G401 (cell line): ENCODE data around the gene IFNB1. TPM values are rescaled to one million over a fixed set of nuclear protein-coding genes. Genes with fewer than 3 reads are reported as not detected.

Experiments
- DNase-seq: peaks from one replicate; pipeline ENCODE4 v3.0.0-alpha.2; 2015; ENCODE audit warnings: low spot score
- in situ Hi-C: cut with HindIII; loops from 2 replicates; pipeline ENCODE4 v1.10.0; 2016; ENCODE audit warnings: low sequenced_read_pairs, mixed read lengths
- total RNA-seq: library from RNA; depleted of rRNA; stranded (reverse); fragments of >200 nt; shearing (Covaris generic); gene quantifications from 2 replicates; pipeline ENCODE4 v1.2.3, GENCODE V29; 2014

The IFNB1 gene
- total RNA-seq, 1 experiment from 2014 or later: not detected

DNA sequence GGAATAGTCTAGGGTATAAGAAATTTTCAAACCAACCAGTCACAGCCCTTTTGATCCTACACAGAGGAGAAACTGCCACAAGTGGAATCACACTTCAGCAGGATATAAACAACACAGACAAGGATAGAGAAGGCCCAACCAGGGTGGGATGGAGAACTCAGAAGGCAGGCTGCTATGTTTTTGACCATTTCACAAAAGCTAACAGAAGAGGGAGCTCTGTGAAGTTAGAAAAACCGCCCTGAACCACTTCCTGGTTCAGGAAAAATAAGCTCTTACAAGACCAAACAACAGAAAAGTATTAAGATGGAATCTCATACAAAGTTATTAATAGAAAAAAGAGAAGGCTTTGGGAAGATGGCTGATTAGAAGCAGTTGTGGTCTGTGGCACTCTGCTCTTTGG is 960 bp upstream of the IFNB1 start:
- in situ Hi-C loops: no loop called here
- no peak for DNase-seq

DNA sequence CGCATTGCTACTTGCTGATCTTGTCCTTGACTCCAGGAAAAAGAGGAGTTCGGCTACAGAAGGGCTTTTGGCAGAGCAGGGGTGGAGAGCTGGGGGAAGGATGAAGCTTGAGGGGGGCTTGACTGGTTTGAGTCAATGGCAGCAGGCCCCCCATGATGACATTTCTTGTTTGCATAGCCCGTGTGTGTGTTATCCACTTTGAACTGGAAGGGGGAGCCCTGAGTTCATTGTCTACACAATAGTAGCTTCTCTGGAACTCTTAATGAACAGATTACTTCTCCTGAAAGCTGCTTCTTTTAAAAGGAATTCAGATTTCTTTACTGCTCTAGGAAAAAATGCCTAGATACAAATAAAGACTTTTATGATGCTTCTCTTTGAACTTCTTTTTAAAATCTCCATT is 2.3 kb downstream of the IFNB1 start:
- in situ Hi-C loops: no loop called here

DNA sequence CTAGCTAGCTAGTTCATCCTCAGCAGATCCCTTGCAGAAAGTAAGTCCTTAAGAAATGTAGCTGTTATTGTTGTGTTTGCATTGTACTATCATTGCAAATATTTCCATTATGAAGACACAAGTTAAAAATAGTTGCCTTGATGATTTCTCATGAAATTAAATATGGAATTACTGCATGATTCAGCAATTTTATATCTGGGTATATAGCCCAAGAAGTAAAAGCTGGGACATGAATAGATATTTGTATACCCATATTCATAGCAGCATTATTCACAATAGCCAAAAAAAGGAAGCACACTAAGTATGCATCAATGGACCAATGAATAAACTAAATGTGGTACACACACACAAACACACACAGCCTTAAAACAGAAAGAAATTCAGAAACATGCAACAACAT is 6.8 kb downstream of the IFNB1 start:
- DNase-seq: no peak
- in situ Hi-C loops: no loop called here

More for the DNA sequence above, 2.3 kb downstream of the IFNB1 start:
- DNase-seq: no peak

DNA sequence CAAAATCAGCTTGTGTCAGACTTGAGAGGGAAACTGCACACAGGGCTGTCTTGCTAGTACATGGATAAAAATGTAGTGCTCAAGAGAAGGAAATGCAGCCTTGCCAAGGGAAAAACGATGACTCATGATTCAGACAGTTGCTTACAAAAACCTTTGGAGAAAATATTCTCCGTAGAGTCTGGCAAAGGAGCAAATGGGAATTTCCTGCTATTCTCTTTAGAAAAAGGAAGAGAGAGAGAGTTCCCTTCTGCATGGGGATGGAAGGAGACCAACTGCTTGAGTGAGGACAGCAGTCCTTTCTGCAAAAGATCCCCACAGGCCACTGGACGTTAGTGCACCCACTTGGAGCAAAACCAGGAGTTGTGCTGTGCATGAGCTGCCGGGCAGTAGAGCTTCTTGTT is 7.6 kb downstream of the IFNB1 start:
- in situ Hi-C loops: no loop called here
- peak; percentile 67 for DNase-seq

DNA sequence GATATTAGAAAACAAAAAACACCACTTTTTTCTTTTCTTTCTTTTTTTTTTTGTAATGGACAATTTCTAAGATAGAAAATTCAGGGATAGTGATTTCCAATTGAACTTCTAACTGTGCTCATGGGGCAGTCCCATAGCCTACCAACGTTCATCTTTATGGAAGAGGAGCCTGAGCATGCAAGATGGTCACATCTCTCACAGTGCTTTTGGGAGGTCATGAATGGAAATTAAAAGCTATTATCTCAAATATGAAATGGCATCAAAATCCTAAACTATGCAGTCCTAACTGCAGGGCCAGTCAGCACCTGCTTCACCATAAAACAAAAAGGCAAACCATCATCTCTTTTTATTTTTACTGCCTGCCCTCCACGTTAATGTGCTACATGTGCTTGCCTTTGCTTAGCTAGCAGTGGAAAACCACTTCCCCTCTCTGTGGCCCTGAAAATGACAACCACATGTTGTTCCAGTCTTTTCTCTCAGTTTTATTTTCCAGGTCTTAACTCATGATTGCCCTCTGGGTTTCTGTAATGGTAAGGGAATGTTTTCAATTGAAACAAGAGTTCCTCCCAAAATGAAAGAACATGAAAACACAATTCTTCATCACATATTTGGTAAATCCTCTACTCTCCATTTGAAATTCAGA is 16.7 kb downstream of the IFNB1 start:
- in situ Hi-C loops: no loop called here
- no peak for DNase-seq

DNA sequence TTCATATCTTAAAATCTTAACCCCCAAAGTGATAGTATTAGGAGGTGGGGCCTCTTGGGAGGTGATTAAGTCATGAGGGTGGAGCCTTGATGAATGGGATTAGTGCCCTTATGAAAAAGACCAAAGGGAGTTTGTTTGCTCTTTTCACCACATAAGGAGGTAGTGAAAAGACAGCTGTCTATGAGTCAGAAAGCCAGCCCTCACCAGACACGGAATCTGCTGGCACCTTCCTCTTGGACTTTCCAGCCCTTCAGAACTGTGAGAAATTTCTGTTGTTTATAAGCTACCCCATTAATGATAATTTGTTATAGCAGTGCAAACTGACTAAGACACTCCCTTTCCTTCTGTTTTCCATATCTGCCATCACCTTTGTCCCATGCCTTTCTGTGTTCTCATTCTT is 20.8 kb downstream of the IFNB1 start:
- no peak for DNase-seq
- in situ Hi-C loops: loop anchor here (5.0 kb wide), 1 partner anchor 40 kb away; no protein-coding TSS in a partner anchor

DNA sequence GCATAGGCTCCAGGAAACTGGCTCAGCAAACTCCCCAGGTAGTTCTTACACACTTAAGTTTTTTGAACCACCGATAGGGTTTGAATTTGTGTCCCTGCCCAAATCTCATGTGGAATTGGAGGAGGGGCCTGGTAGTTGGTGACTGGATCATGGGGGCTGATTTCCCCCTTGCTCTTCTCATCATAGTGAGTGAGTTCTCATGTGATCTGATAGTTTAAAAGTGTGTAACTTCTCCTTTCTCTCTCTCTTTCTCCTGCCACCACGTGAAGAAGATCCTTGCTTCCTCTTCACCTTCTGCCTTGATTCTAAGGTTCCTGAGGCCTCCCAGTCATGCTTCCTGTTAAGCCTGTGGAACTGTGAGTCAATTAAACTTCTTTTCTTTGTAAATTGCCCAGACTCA is 23.9 kb downstream of the IFNB1 start:
- no peak for DNase-seq
- in situ Hi-C loops: no loop called here

DNA sequence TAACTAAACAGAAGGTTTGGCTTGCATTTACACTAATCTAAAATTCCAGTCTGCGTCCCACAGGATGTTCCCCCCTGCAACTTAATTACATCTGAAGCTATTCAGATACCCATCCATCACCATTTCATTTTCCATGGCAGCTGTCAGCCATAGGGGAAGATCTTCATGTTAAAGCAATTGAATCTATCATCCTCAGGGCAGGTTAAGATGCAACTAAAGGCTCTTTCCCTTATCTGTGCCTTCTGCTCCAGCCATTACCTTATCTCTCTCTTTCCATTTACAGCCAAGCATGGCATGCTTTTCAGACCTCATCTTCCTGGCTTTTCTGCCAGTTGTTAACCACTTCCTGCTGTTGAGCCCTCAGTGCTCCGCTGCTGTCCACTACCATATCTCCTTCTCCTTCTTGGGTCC is 30.5 kb downstream of the IFNB1 start:
- no peak for DNase-seq
- in situ Hi-C loops: no loop called here

DNA sequence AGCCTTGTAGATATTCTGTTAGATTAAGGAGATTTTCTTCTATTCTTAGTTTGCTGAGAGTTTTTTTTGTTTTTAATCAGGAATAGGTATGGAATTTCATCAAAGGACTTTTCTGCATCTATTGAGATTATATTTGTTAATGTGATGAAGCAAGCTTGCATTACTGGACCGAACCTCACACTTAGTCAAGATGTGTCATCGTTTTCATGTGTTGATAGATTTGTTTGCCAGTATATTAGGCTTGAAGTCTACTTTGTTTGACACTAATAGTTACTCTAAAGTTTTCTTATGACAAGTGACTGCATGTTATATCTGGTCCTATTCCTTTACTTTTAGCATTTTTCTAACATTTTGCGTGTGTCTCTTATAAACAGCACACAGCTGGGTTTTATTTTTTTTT is 33.9 kb downstream of the IFNB1 start:
- no peak for DNase-seq
- in situ Hi-C loops: no loop called here

DNA sequence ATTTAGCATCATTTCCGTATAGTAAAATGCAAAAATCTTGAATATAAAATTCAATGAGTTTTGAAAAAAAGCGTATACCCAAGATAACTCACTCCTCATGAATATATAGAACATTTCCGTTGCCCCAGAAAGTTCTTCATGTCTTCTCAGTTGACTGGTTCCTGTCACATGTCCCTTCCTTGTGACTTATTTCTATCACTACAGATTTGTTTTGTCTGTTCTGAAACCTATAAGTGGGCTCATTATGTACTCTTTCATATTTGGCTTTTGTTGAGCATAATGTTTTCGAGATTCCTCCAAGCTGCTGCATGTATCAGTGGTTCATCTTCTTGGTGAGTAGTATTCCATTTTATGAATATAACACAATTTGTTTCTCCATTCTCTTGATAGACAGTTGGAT is 35.3 kb downstream of the IFNB1 start:
- in situ Hi-C loops: no loop called here
- no peak for DNase-seq

DNA sequence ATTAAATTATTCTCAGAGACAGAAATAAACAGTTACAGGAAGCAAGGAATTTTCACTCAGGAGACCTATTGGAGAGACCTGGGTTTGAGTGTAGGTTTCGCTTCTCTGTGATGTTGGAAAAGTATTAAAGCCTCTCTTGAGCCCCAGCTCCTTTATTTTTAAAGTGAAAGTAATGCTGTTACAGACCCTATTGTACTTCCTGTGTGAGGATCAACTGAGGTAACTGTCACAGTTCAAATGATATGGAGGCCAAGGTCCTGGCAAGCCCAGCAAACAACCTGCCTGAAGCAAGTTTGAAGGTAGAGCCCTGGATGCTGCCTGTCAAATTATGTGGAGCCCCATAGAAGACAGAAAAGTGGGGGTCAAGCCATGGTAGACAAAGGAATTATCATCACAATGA is 38.4 kb downstream of the IFNB1 start:
- in situ Hi-C loops: no loop called here
- DNase-seq: no peak

DNA sequence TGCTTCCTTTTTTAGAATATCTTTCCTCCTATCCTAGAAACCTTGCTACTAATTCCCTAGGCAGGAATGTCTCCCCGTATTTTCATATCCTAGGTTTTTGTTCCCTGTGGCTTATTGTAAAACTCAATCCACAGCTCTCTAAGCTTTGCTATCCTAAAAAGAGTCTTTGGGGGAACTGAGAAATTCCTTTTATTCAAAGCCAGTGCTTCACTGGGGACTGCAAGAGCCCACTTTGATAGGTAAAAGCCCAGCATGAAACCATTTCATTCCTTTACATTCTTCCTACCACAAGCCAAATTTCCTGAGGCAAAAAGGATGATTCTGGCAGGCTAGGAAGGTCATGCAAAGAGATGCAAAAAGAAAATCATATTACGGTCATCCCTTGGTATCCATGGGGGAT is 40.5 kb downstream of the IFNB1 start:
- DNase-seq: no peak
- in situ Hi-C loops: no loop called here

DNA sequence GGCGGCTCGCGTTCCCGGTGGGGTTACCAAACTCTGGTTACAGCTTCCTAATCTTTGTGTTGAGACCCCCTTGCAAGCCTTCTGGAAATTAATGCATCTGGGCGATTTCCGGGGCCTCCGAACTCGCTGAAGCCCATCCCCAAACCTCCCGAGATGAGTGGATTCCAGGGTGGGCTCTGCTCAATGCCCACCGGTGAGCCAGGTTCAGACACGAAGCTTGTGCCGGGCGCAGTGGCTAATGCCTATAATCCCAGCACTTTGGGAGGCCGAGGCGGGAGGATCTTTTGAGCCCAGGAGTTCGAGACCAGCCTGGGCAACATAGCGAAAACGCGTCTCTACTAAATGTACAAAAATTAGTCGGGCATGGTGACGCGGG is 45.9 kb downstream of the IFNB1 start:
- DNase-seq: no peak
- in situ Hi-C loops: no loop called here

DNA sequence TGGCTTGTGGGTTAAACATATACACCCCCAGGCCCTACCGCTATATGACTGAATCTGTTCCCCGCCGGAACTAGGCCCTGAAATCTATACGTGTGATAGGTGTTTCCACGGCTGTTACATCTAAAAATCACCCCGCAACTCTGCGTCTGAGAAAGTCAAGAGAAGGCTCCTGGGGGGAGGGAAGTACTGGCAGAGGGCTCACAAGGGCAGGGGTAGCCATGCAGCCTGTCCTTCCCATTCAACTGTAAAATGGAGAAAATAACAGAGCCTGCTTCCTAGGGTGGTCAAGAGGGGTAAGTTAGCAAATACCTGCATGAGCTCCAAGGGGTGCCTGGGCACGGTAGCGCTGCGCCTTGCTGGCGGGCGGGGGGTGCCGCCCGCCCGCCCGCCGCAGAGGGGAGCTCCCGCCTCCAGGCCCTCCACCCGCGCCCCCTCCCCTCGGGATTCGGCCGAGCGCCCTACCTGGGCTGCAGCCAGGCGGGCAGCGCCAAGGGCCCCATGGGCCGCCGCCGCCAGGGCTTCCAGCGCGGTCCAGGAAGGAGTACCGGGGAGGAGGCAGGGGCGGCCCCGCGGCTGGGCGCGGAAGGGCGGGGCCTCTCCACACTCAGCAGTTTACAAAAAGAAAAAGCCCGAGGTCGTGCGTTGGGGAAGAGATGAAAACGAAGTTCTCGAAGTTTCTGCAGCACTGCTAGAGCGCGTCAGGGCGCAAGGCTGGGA is 46.5 kb downstream of the IFNB1 start, which contains the start of gene HACD4:
TSS of gene HACD4 (minus strand) at position 550 of the 717 bp plus-strand sequence. CDS start at position 500, 50 bp downstream.
- in situ Hi-C loops: no loop called here
- peak; percentile 29 for DNase-seq

DNA sequence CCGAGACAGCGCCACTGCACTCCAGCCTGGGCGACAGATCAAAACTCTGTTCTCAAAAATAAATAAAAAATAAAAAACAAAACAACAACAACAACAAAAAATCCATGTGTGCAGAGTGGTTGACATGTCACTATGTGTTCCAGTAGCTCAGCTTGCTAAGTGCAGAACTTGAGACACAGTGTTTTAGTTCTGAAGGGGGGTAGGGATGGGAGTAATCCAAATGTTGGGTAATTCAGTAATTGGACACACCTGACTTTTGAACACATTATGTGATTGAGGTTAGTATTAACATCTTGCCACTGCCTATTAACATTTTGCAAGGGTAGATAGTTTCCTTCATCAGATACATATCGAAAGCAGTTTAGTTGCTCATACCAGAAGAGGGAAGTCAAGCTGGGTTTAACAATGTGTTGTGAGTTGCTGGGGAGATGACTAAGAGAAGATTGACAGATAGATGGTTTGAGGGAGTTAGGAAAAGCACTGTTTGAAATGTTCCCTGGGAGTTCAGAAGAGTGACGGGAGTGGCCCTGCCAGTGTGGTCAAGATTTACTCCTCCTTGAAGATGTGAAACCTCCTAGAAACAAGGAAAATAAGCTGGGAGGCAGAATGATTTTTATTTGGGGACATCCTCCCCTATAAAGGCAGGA is 47.2 kb downstream of the IFNB1 start:
- in situ Hi-C loops: no loop called here
- peak; percentile 23 for DNase-seq

DNA sequence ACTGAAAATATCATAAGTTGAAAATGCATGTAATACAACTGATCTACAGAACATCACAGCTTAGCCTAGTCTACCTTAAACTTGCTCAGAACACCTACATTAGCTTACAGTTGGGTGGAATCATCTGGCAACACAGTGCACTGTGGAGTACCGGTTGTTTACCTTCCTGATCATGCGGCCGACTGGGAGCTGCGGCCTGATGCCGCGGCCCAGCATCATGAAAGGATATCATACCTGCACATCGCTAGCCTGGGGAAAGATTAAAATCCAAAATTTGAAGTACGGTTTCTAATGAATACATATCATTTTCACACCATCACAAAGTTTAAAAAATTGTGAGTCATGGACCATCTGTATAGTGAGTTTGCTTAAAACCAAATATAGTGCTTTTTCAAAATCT is 48.1 kb downstream of the IFNB1 start:
- in situ Hi-C loops: no loop called here
- no peak for DNase-seq

DNA sequence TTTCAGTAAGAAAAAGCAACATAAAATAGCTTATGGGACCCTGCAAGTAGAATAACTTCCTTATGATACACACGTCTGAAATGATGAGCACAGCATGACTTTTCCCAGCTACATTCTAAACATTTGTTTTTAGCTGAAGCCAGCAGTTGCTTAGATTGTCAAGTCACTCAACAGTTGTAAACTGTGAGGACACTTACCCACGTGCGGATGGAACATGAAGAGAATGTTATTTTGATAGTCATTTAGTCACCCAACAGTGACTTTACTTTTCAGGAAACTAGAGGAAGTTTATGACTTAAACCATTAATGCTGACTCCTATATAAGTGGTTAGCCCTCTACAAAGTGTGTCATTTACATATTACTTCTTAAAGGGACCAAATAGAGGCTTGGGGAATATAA is 49.3 kb downstream of the IFNB1 start:
- DNase-seq: no peak
- in situ Hi-C loops: no loop called here

DNA sequence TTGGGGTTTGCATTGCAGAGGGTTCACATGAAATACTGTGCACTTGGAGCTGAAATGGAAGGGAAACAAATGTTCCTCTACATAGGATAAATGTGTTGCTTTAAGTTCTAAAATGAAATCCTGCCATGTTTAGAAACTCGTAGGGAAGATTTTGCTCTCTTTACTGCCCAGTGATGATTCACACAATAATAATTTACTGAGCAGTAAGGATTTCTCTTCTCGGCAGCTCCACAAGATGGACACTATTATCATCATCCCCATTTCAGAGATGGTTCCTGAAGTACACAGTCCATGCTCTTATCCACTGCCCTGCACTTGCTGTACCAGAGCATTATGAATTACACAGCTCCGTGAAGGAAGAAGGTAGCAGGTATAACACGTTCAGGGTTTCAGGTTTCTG is 50.4 kb downstream of the IFNB1 start:
- no peak for DNase-seq
- in situ Hi-C loops: no loop called here
